22Rv1 (cell line): ENCODE results near the gene RPAP3.

Source experiments
- ZFX ChIP-seq: fragments of 450-650 bp; IDR thresholded peaks from 2 replicates; pipeline ENCODE4 v1.6.1; 2017; ENCODE audit warnings: antibody characterized with exemption, borderline replicate concordance
- TF ChIP-seq, protein P1 (sequence below): fragments of 450-650 bp; IDR thresholded peaks from 2 replicates; pipeline ENCODE4 v1.5.1; 2017; ENCODE audit warnings: mild to moderate bottlenecking

DNA sequence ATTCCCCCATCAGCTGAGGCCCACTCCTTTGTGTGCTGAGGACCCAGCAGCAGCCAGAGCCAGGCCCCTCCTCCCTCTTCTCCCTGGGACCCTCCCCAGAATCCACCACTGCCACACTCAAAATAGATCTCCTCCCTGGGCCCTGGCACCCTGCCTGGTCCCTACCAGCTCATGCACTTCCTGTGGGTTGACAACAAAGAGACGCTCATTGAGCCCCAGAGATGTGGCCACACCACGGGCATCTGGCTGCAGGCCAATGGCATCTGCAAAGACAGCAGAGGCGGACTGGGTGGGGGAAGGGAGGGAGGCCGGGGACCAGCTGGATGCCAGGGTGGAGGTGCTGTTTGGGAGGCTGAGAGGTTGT is 35.5 kb upstream of the RPAP3 start:
- TF ChIP-seq, protein P1, sequence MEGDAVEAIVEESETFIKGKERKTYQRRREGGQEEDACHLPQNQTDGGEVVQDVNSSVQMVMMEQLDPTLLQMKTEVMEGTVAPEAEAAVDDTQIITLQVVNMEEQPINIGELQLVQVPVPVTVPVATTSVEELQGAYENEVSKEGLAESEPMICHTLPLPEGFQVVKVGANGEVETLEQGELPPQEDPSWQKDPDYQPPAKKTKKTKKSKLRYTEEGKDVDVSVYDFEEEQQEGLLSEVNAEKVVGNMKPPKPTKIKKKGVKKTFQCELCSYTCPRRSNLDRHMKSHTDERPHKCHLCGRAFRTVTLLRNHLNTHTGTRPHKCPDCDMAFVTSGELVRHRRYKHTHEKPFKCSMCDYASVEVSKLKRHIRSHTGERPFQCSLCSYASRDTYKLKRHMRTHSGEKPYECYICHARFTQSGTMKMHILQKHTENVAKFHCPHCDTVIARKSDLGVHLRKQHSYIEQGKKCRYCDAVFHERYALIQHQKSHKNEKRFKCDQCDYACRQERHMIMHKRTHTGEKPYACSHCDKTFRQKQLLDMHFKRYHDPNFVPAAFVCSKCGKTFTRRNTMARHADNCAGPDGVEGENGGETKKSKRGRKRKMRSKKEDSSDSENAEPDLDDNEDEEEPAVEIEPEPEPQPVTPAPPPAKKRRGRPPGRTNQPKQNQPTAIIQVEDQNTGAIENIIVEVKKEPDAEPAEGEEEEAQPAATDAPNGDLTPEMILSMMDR, result no peak
- TF ChIP-seq ZFX, result no peak
